H1 (cell line): ENCODE results near the gene SMARCD1. TPM values are rescaled to one million over a fixed set of nuclear protein-coding genes. Genes with fewer than 3 reads are reported as not detected.

Experiments
- CTCF ChIA-PET: fragments of 300-600 bp; sonication (Branson Sonifier 250); formaldehyde crosslinking; loops from one replicate; lab custom pipeline; 2021; ENCODE audit not compliant: partially characterized antibody; lab: Charles Lee
- POLR2A ChIA-PET: fragments of 300-600 bp; sonication (Branson Sonifier 250); formaldehyde crosslinking; loops from one replicate; lab custom pipeline; 2021; ENCODE audit warnings: inconsistent platforms; ENCODE audit not compliant: partially characterized antibody; lab: Charles Lee
- DNase-seq, 2 experiments: peaks; one replicate each; pipeline versions ENCODE4 v3.0.0 to v3.0.0-alpha.2; 2010 to 2022; ENCODE audit warnings: low spot score in 2 of 2, low read depth in 1 of 2, mixed read lengths in 1 of 2
- FAIRE-seq: peaks from 2 replicates; lab custom pipeline; 2011; peaks lifted over from hg19 to GRCh38; lab: Jason Lieb, UNC
- H2AFZ ChIP-seq: 2 replicates; pipeline ENCODE4 v1.8.1; 2012; ENCODE audit warnings: low read length, inconsistent platforms
- H2AK5ac ChIP-seq: 2 replicates; pipeline ENCODE4 v1.6.1; 2013; ENCODE audit warnings: low read depth, low read length
- H2BK120ac ChIP-seq: replicated peaks from 2 replicates; pipeline ENCODE3; 2013; ENCODE audit warnings: low read depth, low read length, inconsistent platforms
- H2BK12ac ChIP-seq: 2 replicates; pipeline ENCODE4 v1.6.1; 2013; ENCODE audit warnings: low read depth, low read length
- H2BK15ac ChIP-seq: 2 replicates; pipeline ENCODE4 v1.6.1; 2013; ENCODE audit warnings: low read length
- H2BK20ac ChIP-seq: 2 replicates; pipeline ENCODE4 v1.6.1; 2013; ENCODE audit warnings: low read length
- H2BK5ac ChIP-seq: 2 replicates; pipeline ENCODE4 v1.6.1; 2013; ENCODE audit warnings: low read depth, low read length
- H3K14ac ChIP-seq: 2 replicates; pipeline ENCODE4 v1.6.1; 2013; ENCODE audit warnings: inconsistent platforms; ENCODE audit not compliant: insufficient read length
- H3K18ac ChIP-seq: 2 replicates; pipeline ENCODE4 v1.6.1; 2013; ENCODE audit warnings: low read length; ENCODE audit errors: extremely low read depth
- H3K23ac ChIP-seq: 2 replicates; pipeline ENCODE4 v1.6.1; 2013; ENCODE audit warnings: inconsistent platforms; ENCODE audit not compliant: insufficient read length
- H3K23me2 ChIP-seq: 2 replicates; pipeline ENCODE4 v1.6.1; 2013; ENCODE audit warnings: low read depth, low read length
- H3K27ac ChIP-seq: 2 replicates; pipeline ENCODE4 v1.6.1; 2011; ENCODE audit warnings: low read depth, low read length, inconsistent platforms
- H3K27me3 ChIP-seq, 4 experiments: replicated peaks in 1 of 4; 1 replicate in 1 of 4; 2 replicates in 3 of 4; pipeline versions ENCODE4 v1.6.1 to v1.8.1; 2011 to 2013; ENCODE audit warnings: low read length in 3 of 4, mild to moderate bottlenecking in 3 of 4, inconsistent platforms in 2 of 4, mixed read lengths in 2 of 4, moderate library complexity in 1 of 4; ENCODE audit not compliant: control insufficient read depth in 3 of 4, insufficient read depth in 3 of 4; ENCODE audit errors: extremely low read depth in 1 of 4
- H3K36me3 ChIP-seq, 4 experiments: 2 replicates each; pipeline versions ENCODE4 v1.6.1 to v1.8.1; 2011 to 2013; ENCODE audit warnings: mild to moderate bottlenecking in 4 of 4, low read length in 3 of 4, moderate library complexity in 2 of 4, control low read depth in 1 of 4, inconsistent platforms in 1 of 4; ENCODE audit not compliant: insufficient read depth in 4 of 4, control insufficient read depth in 2 of 4
- H3K4ac ChIP-seq: replicated peaks from 2 replicates; pipeline ENCODE3; 2013; ENCODE audit warnings: low read length, low read depth, mixed read lengths, inconsistent platforms; ENCODE audit not compliant: insufficient read length
- H3K4me1 ChIP-seq, 4 experiments: replicated peaks in 1 of 4; 1 replicate in 1 of 4; 2 replicates in 3 of 4; pipeline versions ENCODE4 v1.6.1 to v1.8.1; 2011 to 2013; ENCODE audit warnings: low read length in 3 of 4, inconsistent platforms in 2 of 4, mixed read lengths in 1 of 4; ENCODE audit not compliant: insufficient read depth in 4 of 4, control insufficient read depth in 3 of 4
- H3K4me2 ChIP-seq, 2 experiments: 2 replicates each; pipeline versions ENCODE4 v1.6.1 to v1.8.1; 2011 to 2013; ENCODE audit warnings: low read depth in 2 of 2, low read length in 2 of 2, control low read depth in 1 of 2, inconsistent platforms in 1 of 2, mild to moderate bottlenecking in 1 of 2; ENCODE audit not compliant: insufficient read depth in 1 of 2
- H3K4me3 ChIP-seq, 4 experiments: fragments of 200-600, 300-600 bp in 1 of 4; sonication (generic), shearing (Covaris generic), sonication (Bioruptor Twin) in 1 of 4; 2 replicates each; pipeline versions ENCODE4 v1.5.1 to v1.8.1; 2011 to 2016; ENCODE audit warnings: low read length in 4 of 4, low read depth in 3 of 4, control low read depth in 2 of 4, inconsistent platforms in 2 of 4, mild to moderate bottlenecking in 2 of 4, mixed read lengths in 1 of 4, moderate library complexity in 1 of 4; ENCODE audit not compliant: insufficient read depth in 2 of 4; ENCODE audit errors: extremely low read depth in 1 of 4
- H3K56ac ChIP-seq: replicated peaks from 2 replicates; pipeline ENCODE3; 2013; ENCODE audit warnings: low read depth, mild to moderate bottlenecking, mixed read lengths, low read length, inconsistent platforms; ENCODE audit not compliant: insufficient read length
- H3K79me1 ChIP-seq: 2 replicates; pipeline ENCODE4 v1.6.1; 2013; ENCODE audit warnings: low read depth, low read length, control low read depth
- H3K79me2 ChIP-seq, 2 experiments: 2 replicates each; pipeline versions ENCODE4 v1.6.1 to v1.8.1; 2012 to 2013; ENCODE audit warnings: low read length in 2 of 2, mild to moderate bottlenecking in 2 of 2, inconsistent platforms in 1 of 2; ENCODE audit not compliant: insufficient read depth in 2 of 2, control insufficient read depth in 1 of 2
- H3K9ac ChIP-seq, 4 experiments: replicated peaks in 1 of 4; 1 replicate in 1 of 4; 2 replicates in 3 of 4; pipeline versions ENCODE4 v1.6.1 to v1.8.1; 2011 to 2013; ENCODE audit warnings: low read depth in 3 of 4, low read length in 3 of 4, control low read depth in 2 of 4, mild to moderate bottlenecking in 2 of 4, moderate library complexity in 2 of 4, inconsistent platforms in 1 of 4; ENCODE audit errors: extremely low read depth in 1 of 4
- H3K9me3 ChIP-seq, 2 experiments: 2 replicates each; pipeline versions ENCODE4 v1.6.1 to v1.8.1; 2012 to 2013; ENCODE audit warnings: mild to moderate bottlenecking in 2 of 2, moderate library complexity in 2 of 2, control low read depth in 1 of 2, inconsistent platforms in 1 of 2, low read depth in 1 of 2, low read length in 1 of 2, mixed read lengths in 1 of 2; ENCODE audit not compliant: insufficient read depth in 2 of 2
- H4K20me1 ChIP-seq, 2 experiments: replicated peaks in 1 of 2; 2 replicates each; pipeline versions ENCODE3 to v1.8.1; 2011 to 2013; ENCODE audit warnings: inconsistent platforms in 2 of 2, low read length in 2 of 2, mild to moderate bottlenecking in 1 of 2; ENCODE audit not compliant: insufficient read depth in 2 of 2, control insufficient read depth in 1 of 2
- H4K5ac ChIP-seq: 2 replicates; pipeline ENCODE4 v1.6.1; 2013; ENCODE audit warnings: low read length, low read depth, mixed read lengths, inconsistent platforms; ENCODE audit not compliant: insufficient read length
- H4K8ac ChIP-seq: 2 replicates; pipeline ENCODE4 v1.8.0; 2013; ENCODE audit warnings: mild to moderate bottlenecking, moderate library complexity, low read length, inconsistent platforms; ENCODE audit not compliant: insufficient read depth; ENCODE audit errors: extremely low read depth
- H4K91ac ChIP-seq: replicated peaks from 2 replicates; pipeline ENCODE3; 2013; ENCODE audit warnings: low read length, mixed read lengths, inconsistent platforms; ENCODE audit not compliant: insufficient read length
- CEBPB ChIP-seq: IDR thresholded peaks from 2 replicates; pipeline ENCODE4 v1.6.1; 2012; ENCODE audit warnings: low read depth, low read length
- EGR1 ChIP-seq: IDR thresholded peaks from 2 replicates; pipeline ENCODE4 v1.6.1; 2011; ENCODE audit warnings: low read depth, low read length, borderline replicate concordance
- FOSL1 ChIP-seq: IDR thresholded peaks from 2 replicates; pipeline ENCODE4 v1.6.1; 2011; ENCODE audit warnings: mild to moderate bottlenecking, low read depth, low read length, moderate library complexity; ENCODE audit not compliant: insufficient read depth
- KDM4A ChIP-seq: IDR thresholded peaks from one replicate; pipeline ENCODE4 v1.7.1; 2012; ENCODE audit warnings: low read depth, mild to moderate bottlenecking, moderate library complexity, low read length, inconsistent platforms; ENCODE audit not compliant: severe bottlenecking
- MAX ChIP-seq: IDR thresholded peaks from 2 replicates; pipeline ENCODE4 v1.6.1; 2012; ENCODE audit warnings: inconsistent platforms
- NANOG ChIP-seq: IDR thresholded peaks from 2 replicates; pipeline ENCODE4 v1.6.1; 2011; ENCODE audit warnings: low read length, low read depth, mild to moderate bottlenecking, inconsistent platforms; ENCODE audit not compliant: insufficient read depth, poor library complexity, severe bottlenecking
- POLR2AphosphoS5 ChIP-seq: IDR thresholded peaks from 2 replicates; pipeline ENCODE4 v1.6.1; 2011; ENCODE audit warnings: low read depth, low read length
- RAD21 ChIP-seq, 2 experiments: IDR thresholded peaks in 1 of 2; conservative IDR thresholded peaks in 1 of 2; 2 replicates each; pipeline ENCODE4 v1.6.1; 2011; ENCODE audit warnings: low read depth in 2 of 2, low read length in 2 of 2, improper control_type of control experiment in 1 of 2, inconsistent platforms in 1 of 2, mild to moderate bottlenecking in 1 of 2, moderate library complexity in 1 of 2
- TCF12 ChIP-seq: IDR thresholded peaks from 2 replicates; pipeline ENCODE4 v1.6.1; 2011; ENCODE audit warnings: low read depth, mild to moderate bottlenecking, low read length
- WGBS, 2 experiments: shearing (Covaris generic) in 1 of 2; methylation state at CpG; one replicate each; pipeline versions ENCODE4 v1.1.6 to v1.1.7; 2013 to 2015; ENCODE audit warnings: low lambda C conversion rate in 2 of 2, mixed read lengths in 2 of 2, inconsistent platforms in 1 of 2, low coverage in 1 of 2, missing lambda C conversion rate in 1 of 2; ENCODE audit not compliant: insufficient replicate concordance in 2 of 2, insufficient coverage in 1 of 2, insufficient read length in 1 of 2; ENCODE audit errors: extremely low coverage in 1 of 2, missing lambda C conversion rate in 1 of 2; 5-methylcytosine and 5-hydroxymethylcytosine counted together
- polyA plus RNA-seq, 7 experiments: library from polyadenylated mRNA; depleted of rRNA in 3 of 7; stranded (reverse) in 5 of 7; unstranded in 2 of 7; fragments of >200 nt in 5 of 7; fragments of 200-250 nt in 2 of 7; gene quantifications; 1 replicate in 5 of 7; 2 replicates in 1 of 7; 4 replicates in 1 of 7; pipeline versions ENCODE4 v1.2.1 to v1.2.3, GENCODE V29; 2011 to 2013; ENCODE audit warnings: missing spikeins in 2 of 7, mixed read lengths in 2 of 7
- total RNA-seq: library from RNA; stranded (reverse); fragmentation: NEBNext Ultra II Directional; extraction: Animal tissue kit (Norgen Biotek cat#: 25700); gene quantifications from 2 replicates; pipeline ENCODE4 v1.2.1, GENCODE V29; 2021

The SMARCD1 gene
- total and polyA plus RNA-seq, 2 of the 8 experiments (the other 6 are each of a cell fraction or from before 2014, with no cell fraction given) = 128 to 130 TPM

GRCh38 chr12:50070314-50071060 is 14.7 kb upstream of the SMARCD1 start:
- Histone ChIP-seq H3K23ac (no peak overlapping the region), H4K20me1 (no peaks in the 10 kb centered on the region), H3K79me1 (no peaks in the 10 kb centered on the region), H3K23me2 (no peaks in the 10 kb centered on the region; the same call in 1 of the 2 replicates), H2AK5ac (no peak overlapping the region), H4K5ac (no peak overlapping the region), H3K27me3 (peaks cover 0 to 4% (median 0%) of the 10 kb centered on the region in 4 experiments; a peak in 3 of 7 replicates), H2BK120ac (peak overlapping the region; percentile 38), H3K9me3 (no peaks in the 10 kb centered on the region), H3K14ac (no peak overlapping the region), H2BK5ac (no peak overlapping the region), H3K36me3 (no peaks in the 10 kb centered on the region), H3K4me3 (no peak overlapping the region), H3K4me2 (no peak overlapping the region), H4K8ac (no peak overlapping the region), H2BK12ac (peak overlapping the region; percentile 45; the same call in 1 of the 2 replicates), H4K91ac (no peak overlapping the region), H2AFZ (peak overlapping the region; percentile 83; the same call in 1 of the 2 replicates), H2BK15ac (peak overlapping the region; percentile 34; the same call in 1 of the 2 replicates), H3K18ac (no peak overlapping the region), H3K4me1 (peaks cover 0 to 6% (median 3%) of the 10 kb centered on the region in 4 experiments; a peak in 5 of 7 replicates), H3K79me2 (no peaks in the 10 kb centered on the region), H2BK20ac (0 out of 2 replicates have a peak overlapping the region, but pooled peaks have one; percentile 9), H3K4ac (no peak overlapping the region), H3K27ac (no peak overlapping the region), H3K56ac (no peak overlapping the region), H3K9ac (no peak overlapping the region)
- peak in 1 of 2 experiments; percentile 90 for DNase-seq
- 54% methylated on average over 9 of the region's 9 CpGs; no CpG with 5 or more reads in 1 of the 2 experiments for WGBS, 2 experiments
- FAIRE-seq = no peak
- ChIA-PET POLR2A (interaction anchor here (0.6 kb wide), 1 partner anchor 92 kb away, joined by 3 read pairs; no protein-coding TSS in a partner anchor), CTCF (interaction anchor here (0.6 to 22.8 kb wide), 51 partner anchors 9 to 1259 kb away, joined by 3 to 420 read pairs (median 4); partner anchors contain the start of genes AQP6, ASIC1, BCDIN3D and COX14)
- TF ChIP-seq FOSL1 = no peak
- no peak for TF ChIP-seq CEBPB
- peak; percentile 61 for TF ChIP-seq MAX
- TF ChIP-seq TCF12 = no peak
- no peak for TF ChIP-seq POLR2AphosphoS5
- peak; percentile 77 to 86 for TF ChIP-seq RAD21 (IDR thresholded peaks at IDR 0.05 in 1 of 2, conservative IDR thresholded peaks at IDR 0.05 in 1 of 2; ENCODE audit: low read depth in 2 of 2, low read length in 2 of 2)
- TF ChIP-seq KDM4A = peak; percentile 25
- peak; percentile 60; the same call in 1 of the 2 replicates for TF ChIP-seq EGR1
- no peak for TF ChIP-seq NANOG
